ELR (cell line): Measurements from ENCODE around the gene CBX5.
"Not testable (repeated sequence)": the region's sequence is repeated elsewhere in the genome, so short reads cannot be mapped to it uniquely, and the experiment has no call there.

Experiments
- DNase-seq: peaks from one replicate; pipeline ENCODE4 v3.0.0-alpha.2; 2015; ENCODE audit warnings: low read depth

The CBX5 gene

DNA sequence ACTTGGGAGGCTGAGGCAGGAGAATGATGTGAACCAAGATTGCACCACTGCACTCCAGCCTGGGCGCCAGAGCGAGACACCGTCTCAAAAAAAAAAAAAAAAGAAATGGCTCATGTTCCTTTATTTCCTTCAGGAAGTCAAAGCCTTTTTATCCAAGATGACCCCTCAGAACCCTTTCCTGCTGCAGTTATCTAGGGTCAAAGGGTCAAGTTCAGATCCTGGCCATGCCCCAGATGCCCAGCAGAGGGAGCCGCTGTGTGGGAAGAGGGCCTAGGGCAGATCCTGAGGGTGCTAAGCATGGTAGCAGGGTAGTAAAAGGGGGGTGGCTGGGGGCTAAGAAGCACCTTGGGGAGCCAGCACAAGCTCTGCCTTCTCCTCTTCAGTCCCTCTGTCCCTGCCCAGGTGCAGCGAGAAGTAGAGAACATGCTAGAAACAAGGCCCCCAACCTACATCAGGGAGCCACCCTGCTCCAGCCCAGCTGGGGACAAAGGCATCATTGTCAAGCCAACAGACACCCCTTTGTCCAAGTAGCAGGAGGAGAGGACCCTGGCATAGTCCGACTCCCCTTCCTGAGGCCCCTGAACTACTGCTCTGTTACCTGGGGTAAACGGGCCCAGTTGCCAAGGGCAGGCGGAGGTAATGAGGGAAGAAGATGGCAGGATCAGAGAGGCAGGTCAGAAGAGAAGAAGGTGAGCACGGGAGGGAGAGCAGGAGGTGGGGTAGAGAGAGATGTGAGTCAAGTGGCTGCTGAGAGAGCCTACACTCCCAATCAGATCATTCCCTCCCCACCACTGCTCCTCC, 14.4 kb upstream of the CBX5 start:
- peak; percentile 47 for DNase-seq

DNA sequence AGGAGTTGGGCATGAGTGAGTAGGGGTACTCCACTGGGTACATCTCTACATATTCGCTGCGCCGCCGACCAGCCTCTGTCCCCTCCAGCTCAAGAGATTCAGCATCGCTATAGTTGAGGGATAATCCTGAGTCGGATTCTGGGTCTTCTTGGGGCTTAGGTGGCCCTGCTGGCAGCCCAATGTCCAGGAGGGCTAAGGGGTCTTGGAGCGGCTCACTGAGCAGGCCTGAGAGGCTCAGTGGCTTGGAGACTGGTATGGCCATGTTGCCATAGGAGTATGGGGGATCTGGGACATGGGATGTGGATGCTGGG, 13.0 kb upstream of the CBX5 start:
- no peak for DNase-seq

DNA sequence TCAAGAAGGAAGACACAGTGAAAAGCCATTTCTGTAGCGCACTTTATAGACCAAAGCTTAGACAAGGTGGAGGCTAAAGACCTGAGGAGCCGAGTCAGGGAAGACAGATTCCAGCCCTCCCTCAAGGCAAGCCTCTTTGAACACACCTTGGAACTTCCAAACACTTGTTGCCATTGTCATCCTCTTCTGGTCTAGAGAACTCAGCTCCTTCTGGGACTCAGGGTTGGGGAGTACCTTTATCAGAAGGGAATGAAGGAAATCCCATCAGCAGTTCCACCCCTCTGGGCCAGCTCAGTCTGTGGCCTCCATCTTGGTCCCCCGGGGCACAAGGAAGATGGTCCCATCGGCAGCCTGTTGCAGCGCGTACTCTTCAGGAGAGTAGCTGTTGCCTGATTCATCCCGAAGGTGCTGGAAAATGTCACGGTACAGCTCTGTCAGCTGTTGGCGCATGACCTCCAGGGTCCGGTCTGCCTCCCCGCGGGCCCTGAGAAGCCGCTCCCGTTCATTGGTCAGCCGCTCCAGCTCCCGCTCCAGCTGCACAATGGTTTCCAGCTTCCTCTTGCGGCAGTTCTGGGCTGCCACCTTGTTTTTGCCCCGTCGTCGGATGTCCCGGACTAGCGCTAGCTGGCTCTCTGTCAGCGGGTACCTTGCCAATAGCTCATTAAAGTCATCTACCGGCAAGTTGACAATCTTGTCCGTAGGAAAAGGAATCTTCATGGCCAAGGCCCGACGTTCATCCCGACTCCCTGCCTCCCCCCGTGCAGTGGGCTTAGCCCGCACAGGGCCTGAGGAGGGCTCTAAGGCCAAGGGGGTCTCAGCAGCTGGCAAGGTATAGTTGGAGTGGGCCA, 12.4 kb upstream of the CBX5 start:
- no peak for DNase-seq

DNA sequence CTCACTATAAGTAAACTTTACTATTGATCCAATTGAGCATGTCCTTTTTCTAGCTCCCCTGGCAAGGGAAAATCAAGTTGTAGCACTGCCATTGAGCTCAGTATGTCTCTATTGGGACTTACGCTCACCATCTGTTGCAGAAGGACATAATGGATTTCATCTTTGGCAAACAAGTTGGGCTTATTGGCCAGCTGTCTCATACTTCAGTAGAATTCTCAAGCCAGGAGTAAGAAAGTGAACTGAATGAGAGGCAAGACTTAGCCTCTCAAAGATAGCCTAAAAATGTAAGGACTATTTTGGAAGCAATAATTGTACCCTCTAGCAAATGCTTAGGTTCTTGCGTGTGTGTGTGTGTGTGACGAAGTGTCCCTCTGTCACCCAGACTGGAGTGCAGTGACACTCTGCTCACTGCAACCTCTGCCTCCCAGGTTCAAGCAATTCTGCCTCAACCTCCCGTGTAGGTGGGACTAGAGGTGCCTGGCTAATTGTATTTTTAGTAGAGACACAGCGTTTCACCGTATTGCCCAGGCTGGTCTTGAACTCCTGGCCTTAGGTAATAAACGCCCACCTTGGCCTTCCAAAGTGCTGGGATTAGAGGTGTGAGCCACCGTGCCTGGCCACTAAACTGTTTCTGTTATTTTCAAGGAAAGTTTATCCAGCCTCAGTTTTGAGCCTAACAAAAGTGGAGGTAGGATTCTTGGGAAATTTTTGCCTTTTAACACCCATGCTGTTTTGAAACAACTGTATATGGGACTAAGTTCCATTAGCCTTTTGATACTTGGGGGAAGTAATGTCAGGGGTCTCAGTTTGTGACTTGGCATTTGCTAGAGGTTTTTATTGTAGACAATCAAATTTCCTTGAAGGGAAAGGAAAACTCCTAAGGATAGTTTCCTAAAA, 7.6 kb upstream of the CBX5 start:
- peak; percentile 45 for DNase-seq

DNA sequence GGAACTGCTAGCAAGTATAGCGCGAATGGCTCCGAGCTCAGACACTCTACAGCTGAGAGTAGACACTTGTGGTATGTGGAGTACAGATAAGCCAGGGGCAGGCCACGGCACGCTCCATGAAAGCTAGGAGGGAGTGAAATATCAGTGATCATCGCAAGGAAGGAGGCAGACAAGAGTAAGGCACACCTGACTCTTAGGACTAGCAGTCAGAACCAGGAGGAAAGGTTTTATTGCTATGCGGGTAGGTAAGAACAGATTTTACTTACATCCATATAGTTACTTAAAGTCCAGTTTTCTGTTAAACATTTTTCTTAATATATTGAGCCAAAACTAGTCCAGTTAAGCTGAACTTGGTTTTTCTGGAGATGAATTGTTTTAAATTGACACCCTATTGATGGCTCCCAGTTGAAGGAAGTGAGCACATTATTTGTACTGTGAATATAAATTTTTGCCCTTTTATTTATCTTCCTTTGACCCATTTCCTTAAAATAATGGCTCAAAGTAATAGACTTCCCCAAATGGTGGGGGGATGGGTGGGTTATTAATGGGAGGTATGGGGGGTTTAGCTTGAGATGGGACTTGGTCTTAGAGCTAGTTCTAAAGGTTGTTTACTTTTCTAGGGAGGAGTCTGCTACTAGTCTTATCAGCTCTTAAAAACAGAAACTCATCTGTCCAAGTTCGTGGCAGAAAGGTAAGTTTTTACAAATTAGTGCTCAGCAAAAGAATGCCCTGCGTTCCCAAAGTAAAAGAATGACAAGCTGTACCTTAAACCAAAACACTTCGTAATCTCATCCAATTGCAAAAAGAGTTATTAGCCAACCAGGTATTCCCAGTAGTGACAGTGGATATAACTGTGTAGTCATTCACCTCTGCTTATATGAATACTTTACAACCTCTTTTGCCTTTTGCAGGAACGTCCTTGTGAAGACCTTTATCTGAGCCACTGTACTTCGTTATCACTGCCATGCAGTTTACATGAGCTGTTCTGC, 6.4 kb upstream of the CBX5 start:
- peak; percentile 36 for DNase-seq

DNA sequence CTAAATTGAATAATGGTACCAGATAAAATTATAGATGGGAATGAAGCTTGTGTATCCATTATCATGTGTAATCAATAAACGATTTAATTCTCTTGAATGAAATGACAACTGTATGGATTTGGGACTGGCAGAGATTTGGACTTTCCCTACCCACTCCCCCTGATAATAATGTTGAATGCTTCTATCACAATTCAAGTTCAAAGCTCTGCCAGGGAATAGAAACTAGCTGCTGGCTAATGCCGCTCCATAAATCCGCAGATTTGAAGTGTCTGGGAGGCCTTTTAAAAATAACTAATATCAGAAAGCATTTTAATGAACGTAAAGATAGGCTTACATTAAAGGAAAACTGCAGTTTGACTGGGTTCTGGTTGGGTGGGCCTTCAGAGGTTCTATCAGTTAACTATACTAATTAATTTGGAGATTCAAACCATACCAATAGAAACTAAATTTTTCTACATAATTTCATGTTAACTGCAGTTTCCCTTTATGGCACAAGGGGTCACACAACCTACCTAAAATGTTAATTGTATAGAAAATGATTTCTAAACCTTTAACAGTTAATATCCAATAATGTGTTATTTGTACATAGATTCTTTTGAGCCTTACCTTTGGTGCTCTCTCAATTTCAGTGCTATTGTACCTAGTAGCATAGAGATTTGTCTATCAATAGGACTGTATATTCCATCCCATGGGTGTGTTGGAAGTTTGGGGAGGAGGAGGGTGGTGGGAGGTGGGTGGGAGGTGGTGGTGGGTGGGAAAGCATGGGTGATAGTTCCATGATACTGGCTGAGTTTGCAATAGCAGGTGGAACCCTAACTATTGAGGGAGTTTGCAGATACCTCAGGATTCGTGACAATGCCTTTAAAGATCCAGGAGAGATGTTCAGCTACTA, 5.5 kb upstream of the CBX5 start:
- peak; percentile 52 for DNase-seq

DNA sequence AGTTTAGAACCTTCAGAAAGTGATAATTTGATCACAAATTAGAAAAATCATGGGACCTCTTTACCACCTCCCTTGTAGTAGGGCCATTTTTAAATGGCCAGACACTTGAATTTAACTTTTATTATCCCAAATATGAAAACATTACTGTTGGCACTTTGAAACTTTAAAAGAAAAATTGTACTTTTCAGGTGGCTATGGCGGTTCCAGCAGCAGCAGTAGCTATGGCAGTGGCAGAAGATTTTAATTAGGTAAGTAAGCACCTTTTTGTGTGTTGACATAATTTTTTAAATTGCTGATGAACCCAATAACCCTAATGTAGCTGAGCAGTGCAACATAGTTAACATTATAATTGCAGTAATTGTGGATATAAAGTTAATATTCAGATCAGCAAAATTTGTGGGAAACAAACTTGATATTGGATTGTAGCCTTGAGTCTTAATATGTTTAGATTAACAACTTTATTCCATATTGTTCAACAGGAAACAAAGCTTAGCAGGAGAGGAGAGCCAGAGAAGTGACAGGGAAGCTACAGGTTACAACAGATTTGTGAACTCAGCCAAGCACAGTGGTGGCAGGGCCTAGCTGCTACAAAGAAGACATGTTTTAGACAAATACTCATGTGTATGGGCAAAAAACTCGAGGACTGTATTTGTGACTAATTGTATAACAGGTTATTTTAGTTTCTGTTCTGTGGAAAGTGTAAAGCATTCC, 4.3 kb upstream of the CBX5 start:
- DNase-seq = not testable (repeated sequence)

DNA sequence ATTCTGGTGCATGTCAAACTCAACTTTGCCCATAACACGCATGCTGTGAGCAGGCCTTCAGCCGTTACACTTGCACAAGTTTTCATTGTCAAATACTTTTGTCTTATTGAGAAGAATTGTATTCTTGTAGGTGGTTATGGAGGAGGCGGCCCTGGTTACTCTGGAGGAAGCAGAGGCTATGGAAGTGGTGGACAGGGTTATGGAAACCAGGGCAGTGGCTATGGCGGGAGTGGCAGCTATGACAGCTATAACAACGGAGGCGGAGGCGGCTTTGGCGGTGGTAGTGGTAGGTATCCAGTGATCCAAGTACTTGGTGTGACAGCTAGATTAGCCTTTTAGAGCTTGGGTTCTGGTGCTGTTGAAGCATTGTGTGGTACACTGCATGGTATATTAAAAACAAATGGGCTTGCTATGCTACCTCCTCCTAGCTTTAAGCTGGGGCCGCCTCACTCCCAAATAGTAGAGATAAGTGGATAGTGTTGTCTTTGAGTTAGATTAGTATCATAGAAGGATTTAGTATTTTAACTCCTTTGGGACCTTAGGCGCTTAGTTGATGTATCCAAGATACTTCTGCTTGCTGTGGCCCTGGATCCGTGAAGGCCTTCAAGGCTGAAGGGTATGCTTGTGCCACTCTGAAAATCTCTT, 3.1 kb upstream of the CBX5 start:
- DNase-seq = peak; percentile 39

DNA sequence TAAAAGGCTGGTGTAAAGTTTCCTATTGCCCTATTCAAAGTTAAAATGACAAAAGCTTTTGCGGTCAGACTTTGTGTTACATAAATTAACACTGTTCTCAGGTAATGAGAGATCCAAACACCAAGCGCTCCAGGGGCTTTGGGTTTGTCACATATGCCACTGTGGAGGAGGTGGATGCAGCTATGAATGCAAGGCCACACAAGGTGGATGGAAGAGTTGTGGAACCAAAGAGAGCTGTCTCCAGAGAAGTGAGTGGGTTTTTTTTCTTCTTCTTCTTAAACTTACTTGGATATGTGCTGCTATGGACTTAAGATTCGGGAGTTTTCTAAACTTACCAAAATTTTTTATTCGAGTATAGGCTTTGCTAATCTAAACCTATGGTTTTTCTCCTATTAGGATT, 1.8 kb upstream of the CBX5 start:
- not testable (repeated sequence) for DNase-seq

DNA sequence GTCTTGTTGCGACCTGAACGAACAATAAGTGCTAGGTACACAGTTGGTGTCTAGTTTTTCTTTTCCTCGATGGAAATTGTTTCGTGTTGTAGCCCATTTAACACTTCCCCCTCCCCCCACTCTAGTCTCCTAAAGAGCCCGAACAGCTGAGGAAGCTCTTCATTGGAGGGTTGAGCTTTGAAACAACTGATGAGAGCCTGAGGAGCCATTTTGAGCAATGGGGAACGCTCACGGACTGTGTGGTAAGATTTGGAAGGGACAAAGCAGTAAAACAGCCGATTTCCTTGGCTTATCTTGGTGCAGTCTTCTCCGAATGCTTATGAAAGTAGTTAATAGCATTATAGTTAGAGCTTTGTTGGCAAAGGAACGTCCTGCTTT, 1.3 kb upstream of the CBX5 start:
- DNase-seq = peak; percentile 53

DNA sequence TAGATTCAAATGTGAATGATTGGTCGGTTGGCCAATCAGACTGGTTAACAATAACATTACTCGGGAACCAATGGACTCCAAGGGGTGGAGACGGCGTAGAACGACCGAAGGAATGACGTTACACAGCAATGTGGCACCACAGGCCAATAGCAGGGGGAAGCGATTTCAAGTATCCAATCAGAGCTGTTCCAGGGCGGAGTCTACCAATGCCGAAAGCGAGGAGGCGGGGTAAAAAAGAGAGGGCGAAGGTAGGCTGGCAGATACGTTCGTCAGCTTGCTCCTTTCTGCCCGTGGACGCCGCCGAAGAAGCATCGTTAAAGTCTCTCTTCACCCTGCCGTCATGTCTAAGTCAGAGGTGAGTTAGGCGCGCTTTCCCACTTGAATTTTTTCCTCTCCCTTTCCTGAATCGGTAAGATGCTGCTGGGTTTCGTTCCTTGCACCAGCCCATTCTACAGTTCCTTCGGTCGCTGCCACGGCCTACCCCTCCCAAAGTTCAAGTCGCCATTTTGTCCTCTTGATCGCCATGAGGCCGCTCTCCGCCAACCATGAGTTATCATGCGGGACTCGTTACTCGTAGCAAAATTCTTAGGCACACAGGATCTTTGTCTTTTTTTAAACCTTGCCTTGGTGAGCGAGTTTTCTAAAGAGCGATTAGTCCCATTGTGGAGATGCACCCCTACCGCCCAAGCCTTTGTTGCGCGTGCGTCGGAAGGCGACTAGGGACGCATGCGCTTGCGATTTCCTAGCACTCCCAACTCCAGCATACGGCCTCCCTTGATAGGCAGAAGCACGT, 742 bp upstream of the CBX5 start, which contains the start of gene HNRNPA1:
HNRNPA1 (plus strand) TSS at position 259 of the 793 bp plus-strand sequence; CDS start at position 341, 82 bp downstream.
- DNase-seq = peak; percentile 100

DNA sequence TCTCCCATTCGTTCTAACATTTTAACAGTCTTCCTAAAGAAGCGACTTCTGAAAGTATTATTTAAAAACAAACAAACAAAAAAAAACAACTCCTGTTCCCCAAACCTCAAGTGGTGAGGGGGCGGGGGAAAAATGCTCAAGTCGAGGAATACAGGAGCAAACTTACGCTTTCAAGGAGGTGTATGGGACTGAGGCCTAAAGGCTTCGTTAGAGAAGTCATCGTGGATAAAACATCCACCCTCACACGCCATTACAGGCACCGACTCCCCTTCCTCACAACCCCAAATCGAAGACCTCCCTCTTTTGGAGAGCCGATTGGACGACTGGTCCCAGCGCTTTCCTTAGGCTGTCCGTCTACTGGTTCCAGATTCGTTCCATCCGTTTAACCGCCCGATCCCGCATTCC, 693 bp downstream of the CBX5 start:
- no peak for DNase-seq

DNA sequence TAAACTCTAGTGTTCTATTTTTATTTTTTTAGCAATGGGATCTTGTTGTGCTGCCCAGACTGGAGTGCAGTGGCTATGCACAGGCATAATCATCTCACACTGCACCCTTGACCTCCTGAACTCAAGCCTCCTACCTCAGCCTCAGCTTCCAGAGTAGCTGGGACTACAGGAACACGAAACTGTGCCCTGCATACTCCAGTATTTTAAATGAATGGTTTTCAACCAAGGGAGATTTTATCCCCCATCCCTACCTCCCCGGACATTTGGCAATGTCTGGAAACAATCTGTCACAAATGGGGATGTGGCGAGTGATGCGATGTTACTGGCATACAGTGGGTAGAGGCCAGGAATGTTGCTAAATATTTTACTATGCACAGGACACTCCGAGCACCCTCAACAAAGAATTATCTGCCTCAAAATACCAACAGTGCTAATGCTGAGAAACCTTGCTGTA, 2.1 kb downstream of the CBX5 start:
- DNase-seq = peak; percentile 50

DNA sequence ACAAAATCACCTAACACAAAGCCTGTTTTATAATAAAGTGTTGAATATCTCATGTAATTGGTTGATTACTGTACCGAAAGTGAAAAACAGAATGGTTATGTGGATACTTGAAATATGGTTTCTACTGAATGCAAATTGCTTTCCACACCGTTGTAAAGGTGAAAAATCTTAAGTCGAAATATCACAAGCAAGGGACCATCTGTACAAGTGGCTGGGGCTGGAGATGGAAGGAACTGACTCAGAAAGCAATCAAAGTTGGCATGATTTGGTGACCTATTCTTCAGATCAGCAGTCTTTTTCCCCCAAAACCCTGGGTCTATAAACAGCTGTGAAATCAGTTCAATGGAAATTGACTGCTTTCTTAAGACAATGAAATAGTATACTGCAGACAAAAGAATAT, 3.6 kb downstream of the CBX5 start:
- no peak for DNase-seq

DNA sequence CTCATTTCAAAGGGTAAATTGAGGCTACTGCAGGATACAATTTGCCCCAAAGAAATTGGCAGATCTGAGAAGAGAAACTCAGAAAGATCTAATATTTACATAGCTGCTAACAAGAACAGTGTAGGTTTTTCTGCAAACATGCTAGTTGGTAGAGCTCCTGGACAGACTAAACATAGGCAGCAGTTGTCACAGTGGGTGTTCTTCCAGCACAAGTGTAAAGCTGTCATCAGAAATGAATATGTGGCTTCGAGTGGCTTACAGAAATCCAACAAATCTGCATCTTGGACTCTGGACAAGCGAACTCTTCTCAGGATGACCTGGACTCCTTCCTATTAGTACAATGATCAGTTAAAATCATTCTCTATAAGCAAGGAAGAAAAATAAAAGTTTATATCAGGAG, 5.9 kb downstream of the CBX5 start:
- no peak for DNase-seq

DNA sequence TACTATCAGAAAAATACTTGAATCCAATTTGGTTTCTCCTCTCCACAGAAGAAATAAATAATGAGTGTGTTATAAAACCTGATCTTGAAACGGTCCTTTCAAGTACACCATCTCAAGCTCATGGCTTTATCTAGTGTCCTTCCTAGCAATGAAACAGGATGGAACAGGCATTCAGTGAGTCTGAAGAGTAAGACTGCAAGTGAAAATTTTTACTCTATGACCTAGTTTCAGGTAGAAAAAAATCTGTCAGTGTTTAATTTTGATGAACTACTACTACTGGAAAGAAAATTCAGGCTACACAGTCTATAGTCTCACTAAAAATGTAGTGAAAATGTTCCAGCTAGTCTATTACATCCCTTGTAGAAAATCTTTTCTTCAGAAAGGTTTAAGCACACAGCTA, 7.7 kb downstream of the CBX5 start:
- DNase-seq = no peak

DNA sequence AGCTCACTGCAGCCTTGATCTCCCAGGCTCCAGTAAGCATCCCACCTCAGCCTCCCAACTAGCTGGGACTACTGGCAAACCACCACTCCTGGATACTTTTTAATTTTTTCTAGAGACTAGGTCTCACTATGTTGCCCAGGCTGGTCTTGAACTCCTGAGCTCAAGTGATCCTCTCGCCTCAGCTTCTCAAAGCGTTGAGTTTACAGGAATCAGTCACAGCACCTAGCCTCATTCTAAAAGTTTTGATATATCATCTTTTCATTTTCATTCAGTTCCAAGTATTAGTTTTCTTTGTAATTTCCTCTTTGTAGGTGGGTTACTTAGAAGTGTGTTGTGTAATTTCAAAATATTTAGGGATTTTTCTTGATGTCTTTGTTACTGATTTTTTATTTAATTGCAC, 9.6 kb downstream of the CBX5 start:
- no peak for DNase-seq

DNA sequence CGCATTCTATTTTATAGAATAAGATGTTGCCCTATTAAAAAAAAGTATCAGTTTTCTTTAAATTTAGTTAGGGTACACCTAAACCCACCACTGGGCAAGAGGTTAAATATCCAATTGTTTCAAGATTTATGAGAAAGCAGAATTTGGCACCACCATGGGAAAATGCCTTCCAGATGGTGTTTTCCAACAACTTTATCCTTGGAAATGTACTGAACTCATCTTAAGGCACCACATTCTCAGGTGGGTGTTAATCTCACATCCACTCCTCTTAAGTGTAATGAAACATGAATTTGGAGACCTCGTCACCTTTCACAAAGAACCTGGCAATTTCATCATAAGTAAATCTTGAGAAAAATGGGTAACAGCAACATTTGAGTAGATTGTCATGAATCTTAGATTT, 13.1 kb downstream of the CBX5 start:
- DNase-seq = no peak
